A549 (cell line): ENCODE data around the gene GRAMD2B. TPM values are rescaled to one million over a fixed set of nuclear protein-coding genes. Genes with fewer than 3 reads are reported as not detected.

Source experiments
- ATAC-seq, 2 experiments: fragments of 200-7000 bp in 1 of 2; fragments of >200 bp in 1 of 2; cut with Nextera tagmentation in 1 of 2; cut with Tn5 transposase in 1 of 2; 3 replicates each; pipeline versions ENCODE4 v1.8.0 to v1.9.1; 2018 to 2020; ENCODE audit warnings: mild to moderate bottlenecking in 1 of 2, moderate library complexity in 1 of 2
- CTCF ChIA-PET: fragments of 300-600 bp; sonication (Branson Sonifier 250); formaldehyde crosslinking; extraction: SDS; loops from one replicate; lab custom pipeline; 2021; ENCODE audit warnings: antibody characterized with exemption, inconsistent platforms; lab: Yijun Ruan, JAX
- POLR2A ChIA-PET: fragments of 350-600 bp; formaldehyde crosslinking; extraction: SDS; loops from one replicate; lab custom pipeline; 2021; ENCODE audit warnings: antibody characterized with exemption, inconsistent platforms; lab: Yijun Ruan, JAX
- DNase-seq, 2 experiments: peaks; one replicate each; pipeline versions ENCODE4 v3.0.0 to v3.0.0-alpha.2; 2011 to 2016; ENCODE audit warnings: low read depth in 1 of 2, low spot score in 1 of 2
- FAIRE-seq: peaks from 2 replicates; lab custom pipeline; 2011; peaks lifted over from hg19 to GRCh38; lab: Jason Lieb, UNC
- H3K27ac ChIP-seq, 2 experiments: fragments of >200 bp; sonication (Bioruptor Twin); formaldehyde crosslinking; 3 replicates each; pipeline ENCODE4 v1.5.1; 2016 to 2017
- H3K4me1 ChIP-seq: fragments of >200 bp; sonication (Bioruptor Twin); formaldehyde crosslinking; 3 replicates; pipeline ENCODE4 v1.6.1; 2016
- H3K4me2 ChIP-seq: fragments of >200 bp; sonication (Bioruptor Twin); formaldehyde crosslinking; 3 replicates; pipeline ENCODE4 v1.6.1; 2016
- H3K4me3 ChIP-seq: fragments of >200 bp; sonication (Bioruptor Twin); formaldehyde crosslinking; 3 replicates; pipeline ENCODE4 v1.5.1; 2016
- H3K9me3 ChIP-seq: fragments of >200 bp; sonication (Bioruptor Twin); formaldehyde crosslinking; 3 replicates; pipeline ENCODE4 v1.6.1; 2016
- CBX2 ChIP-seq: fragments of 200-600 bp; sonication (generic); IDR thresholded peaks from 2 replicates; pipeline ENCODE4 v1.6.1; 2016; ENCODE audit warnings: low read depth, mild to moderate bottlenecking, borderline replicate concordance
- CHD4 ChIP-seq: fragments of 200-600 bp; sonication (generic); IDR thresholded peaks from 2 replicates; pipeline ENCODE4 v1.6.1; 2016; ENCODE audit warnings: antibody characterized with exemption, mild to moderate bottlenecking, borderline replicate concordance
- EHF ChIP-seq: fragments of 250-450 bp; sonication (Bioruptor Pico); IDR thresholded peaks from 2 replicates; pipeline ENCODE4 v1.5.0; 2020; ENCODE audit warnings: mild to moderate bottlenecking
- EP300 ChIP-seq, 2 experiments: fragments of >200 bp; sonication (Bioruptor Twin); formaldehyde crosslinking; IDR thresholded peaks; 2 replicates in 1 of 2; 3 replicates in 1 of 2; pipeline ENCODE4 v1.6.1; 2016 to 2017
- FOXS1 ChIP-seq: fragments of 250-450 bp; sonication (Bioruptor Pico); IDR thresholded peaks from 2 replicates; pipeline ENCODE4 v1.5.0; 2020; ENCODE audit warnings: mild to moderate bottlenecking, moderate library complexity
- GATA3 ChIP-seq: IDR thresholded peaks from 2 replicates; pipeline ENCODE4 v1.6.1; 2012; ENCODE audit warnings: borderline replicate concordance
- HOXA7 ChIP-seq: fragments of 250-450 bp; sonication (Bioruptor Pico); IDR thresholded peaks from 2 replicates; pipeline ENCODE4 v1.5.0; 2020; ENCODE audit warnings: mild to moderate bottlenecking, moderate library complexity
- JUN ChIP-seq, 2 experiments: fragments of >200 bp; sonication (Bioruptor Twin); formaldehyde crosslinking; IDR thresholded peaks; 2 replicates in 1 of 2; 3 replicates in 1 of 2; pipeline ENCODE4 v1.6.1; 2016 to 2017
- JUNB ChIP-seq: fragments of >200 bp; sonication (Bioruptor Twin); formaldehyde crosslinking; IDR thresholded peaks from 2 replicates; pipeline ENCODE4 v1.6.1; 2016
- KDM1A ChIP-seq: fragments of 200-600 bp; sonication (generic); IDR thresholded peaks from 2 replicates; pipeline ENCODE4 v1.6.1; 2016; ENCODE audit warnings: low read depth, mild to moderate bottlenecking
- MAFK ChIP-seq: fragments of 450-650 bp; IDR thresholded peaks from 2 replicates; pipeline ENCODE4 v1.6.1; 2014; ENCODE audit not compliant: partially characterized antibody
- MYC ChIP-seq: IDR thresholded peaks from 2 replicates; pipeline ENCODE4 v1.6.1; 2012; ENCODE audit warnings: mild to moderate bottlenecking, inconsistent platforms, low read length, improper control_type of control experiment, borderline replicate concordance
- NFE2L2 ChIP-seq: fragments of 150-350 bp; conservative IDR thresholded peaks from 2 replicates; pipeline ENCODE4 v1.6.1; 2014; ENCODE audit warnings: low read length
- NPAS2 ChIP-seq: fragments of 250-450 bp; sonication (Bioruptor Pico); IDR thresholded peaks from 2 replicates; pipeline ENCODE4 v1.8.0; 2022; ENCODE audit warnings: mild to moderate bottlenecking, moderate library complexity, borderline replicate concordance
- NR3C1 ChIP-seq: fragments of >200 bp; sonication (Bioruptor Twin); formaldehyde crosslinking; IDR thresholded peaks from 3 replicates; pipeline ENCODE4 v1.6.1; 2017
- RNF2 ChIP-seq: fragments of 200-600 bp; sonication (generic); IDR thresholded peaks from 2 replicates; pipeline ENCODE4 v1.6.1; 2016; ENCODE audit warnings: low read depth, mild to moderate bottlenecking, antibody characterized with exemption, moderate library complexity, borderline replicate concordance
- SMC3 ChIP-seq: fragments of >200 bp; sonication (Bioruptor Twin); formaldehyde crosslinking; IDR thresholded peaks from 3 replicates; pipeline ENCODE4 v1.6.1; 2018; ENCODE audit warnings: inconsistent platforms
- WGBS: methylation state at CpG from one replicate; pipeline ENCODE4 v1.1.6; 2017; ENCODE audit errors: missing lambda C conversion rate; 5-methylcytosine and 5-hydroxymethylcytosine counted together
- polyA plus RNA-seq, 4 experiments: library from polyadenylated mRNA; depleted of rRNA in 3 of 4; stranded (reverse); fragments of >200 nt; fragmentation: RNase III in 1 of 4; extraction: RNeasy Plus Mini Kit Qiagen cat#74134 plus additional on column Dnase treatment in 1 of 4; gene quantifications; 2 replicates in 3 of 4; 3 replicates in 1 of 4; pipeline ENCODE4 v1.2.3, GENCODE V29; 2011 to 2017
- TF ChIP-seq, protein P1 (sequence below): IDR thresholded peaks from 2 replicates; pipeline ENCODE4 v1.6.1; 2012; ENCODE audit warnings: low read depth, borderline replicate concordance
- TF ChIP-seq, protein P2 (sequence below): IDR thresholded peaks from 2 replicates; pipeline ENCODE4 v1.6.1; 2012
- TF ChIP-seq, protein P3 (sequence below): fragments of >200 bp; sonication (Bioruptor Twin); formaldehyde crosslinking; IDR thresholded peaks from 3 replicates; pipeline ENCODE4 v1.6.1; 2016
- TF ChIP-seq, protein P4 (sequence below): fragments of >200 bp; sonication (Bioruptor Twin); formaldehyde crosslinking; IDR thresholded peaks from 2 replicates; pipeline ENCODE4 v1.6.1; 2016
- TF ChIP-seq, protein P5 (sequence below): fragments of 200-600 bp; sonication (generic); IDR thresholded peaks from 2 replicates; pipeline ENCODE4 v1.6.1; 2016; ENCODE audit warnings: antibody characterized with exemption, mild to moderate bottlenecking, moderate library complexity
- TF ChIP-seq, protein P6 (sequence below): fragments of 250-450 bp; sonication (Bioruptor Pico); IDR thresholded peaks from 2 replicates; pipeline ENCODE4 v1.5.0; 2021; ENCODE audit warnings: mild to moderate bottlenecking, moderate library complexity, borderline replicate concordance
- TF ChIP-seq, protein P7 (sequence below): fragments of 250-450 bp; sonication (Bioruptor Pico); IDR thresholded peaks from 2 replicates; pipeline ENCODE4 v1.5.0; 2020; ENCODE audit warnings: low read depth, mild to moderate bottlenecking, moderate library complexity

Gene GRAMD2B
- polyA plus RNA-seq, 2 of the 4 experiments (the other 2 are of a cell fraction) = 1.0 to 1.2 TPM

DNA sequence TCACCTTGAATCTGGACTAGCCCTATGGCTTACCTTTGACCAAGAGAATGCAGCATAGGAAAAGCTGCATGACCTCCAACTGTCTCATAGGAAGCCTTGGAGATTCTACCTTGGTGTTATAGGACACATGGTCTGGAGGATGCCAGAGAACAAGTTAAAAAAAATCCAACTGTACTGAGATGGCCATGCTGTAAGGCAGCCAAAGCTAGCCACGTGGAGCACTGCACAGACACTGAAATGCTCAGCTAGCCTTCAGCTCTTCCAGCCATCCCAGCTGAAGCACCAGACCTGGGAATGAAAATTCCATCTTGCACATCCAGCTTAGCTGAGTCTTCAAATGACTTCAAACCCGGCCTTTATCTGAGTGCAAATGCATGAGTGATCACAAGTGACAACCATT is 6.0 kb upstream of the GRAMD2B start:
- no peak for TF ChIP-seq EHF (CRISPR knock-in tag)
- TF ChIP-seq JUNB = no peak
- TF ChIP-seq, protein P1, sequence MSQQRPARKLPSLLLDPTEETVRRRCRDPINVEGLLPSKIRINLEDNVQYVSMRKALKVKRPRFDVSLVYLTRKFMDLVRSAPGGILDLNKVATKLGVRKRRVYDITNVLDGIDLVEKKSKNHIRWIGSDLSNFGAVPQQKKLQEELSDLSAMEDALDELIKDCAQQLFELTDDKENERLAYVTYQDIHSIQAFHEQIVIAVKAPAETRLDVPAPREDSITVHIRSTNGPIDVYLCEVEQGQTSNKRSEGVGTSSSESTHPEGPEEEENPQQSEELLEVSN = no peak
- TF ChIP-seq, protein P2, sequence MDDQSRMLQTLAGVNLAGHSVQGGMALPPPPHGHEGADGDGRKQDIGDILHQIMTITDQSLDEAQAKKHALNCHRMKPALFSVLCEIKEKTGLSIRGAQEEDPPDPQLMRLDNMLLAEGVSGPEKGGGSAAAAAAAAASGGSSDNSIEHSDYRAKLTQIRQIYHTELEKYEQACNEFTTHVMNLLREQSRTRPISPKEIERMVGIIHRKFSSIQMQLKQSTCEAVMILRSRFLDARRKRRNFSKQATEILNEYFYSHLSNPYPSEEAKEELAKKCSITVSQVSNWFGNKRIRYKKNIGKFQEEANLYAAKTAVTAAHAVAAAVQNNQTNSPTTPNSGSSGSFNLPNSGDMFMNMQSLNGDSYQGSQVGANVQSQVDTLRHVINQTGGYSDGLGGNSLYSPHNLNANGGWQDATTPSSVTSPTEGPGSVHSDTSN = no peak
- TF ChIP-seq KDM1A = no peak
- TF ChIP-seq NFE2L2 = no peak
- Histone ChIP-seq H3K4me1 (no peaks in the 10 kb centered on the region), H3K9me3 (no peaks in the 10 kb centered on the region), H3K4me3 (no peak overlapping the region), H3K27ac (no peak overlapping the region), H3K4me2 (no peak overlapping the region)
- POLR2A ChIA-PET = no interaction called here
- 25% methylated on average over 2 of the region's 2 CpGs for WGBS
- CTCF ChIA-PET = no interaction called here
- FAIRE-seq (no peak), ATAC-seq (no peak), DNase-seq (no peak)

DNA sequence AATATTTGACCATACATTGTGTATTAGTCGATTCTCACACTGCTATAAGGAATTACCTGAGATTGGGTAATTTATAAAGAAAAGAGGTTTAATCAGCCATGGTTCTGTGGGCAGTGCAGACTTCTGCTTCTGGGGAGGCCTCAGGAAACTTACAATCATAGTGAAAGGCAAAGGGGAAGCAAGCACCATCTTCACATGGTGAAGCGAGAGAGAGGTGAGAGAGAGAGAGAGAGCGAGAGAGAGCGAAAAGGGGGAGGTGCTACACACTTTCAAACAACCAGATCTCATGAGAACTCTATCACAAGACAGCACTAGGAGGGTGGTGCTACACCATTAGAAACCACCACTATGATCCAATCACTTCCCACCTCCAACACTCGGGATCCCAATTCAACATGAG is 4.1 kb upstream of the GRAMD2B start:
- Histone ChIP-seq H3K4me1 (no peaks in the 10 kb centered on the region), H3K9me3 (no peaks in the 10 kb centered on the region), H3K27ac (no peak overlapping the region), H3K4me2 (no peak overlapping the region), H3K4me3 (no peak overlapping the region)
- TF ChIP-seq NPAS2 (no peak), MYC (no peak), NR3C1 (no peak), FOXS1 (no peak), MAFK (no peak), JUN (IDR thresholded peaks at IDR 0.05) (no peak), GATA3 (no peak), SMC3 (no peak), EP300 (IDR thresholded peaks at IDR 0.05) (no peak), HOXA7 (no peak), CBX2 (no peak), CHD4 (no peak), RNF2 (no peak)
- TF ChIP-seq, protein P3, sequence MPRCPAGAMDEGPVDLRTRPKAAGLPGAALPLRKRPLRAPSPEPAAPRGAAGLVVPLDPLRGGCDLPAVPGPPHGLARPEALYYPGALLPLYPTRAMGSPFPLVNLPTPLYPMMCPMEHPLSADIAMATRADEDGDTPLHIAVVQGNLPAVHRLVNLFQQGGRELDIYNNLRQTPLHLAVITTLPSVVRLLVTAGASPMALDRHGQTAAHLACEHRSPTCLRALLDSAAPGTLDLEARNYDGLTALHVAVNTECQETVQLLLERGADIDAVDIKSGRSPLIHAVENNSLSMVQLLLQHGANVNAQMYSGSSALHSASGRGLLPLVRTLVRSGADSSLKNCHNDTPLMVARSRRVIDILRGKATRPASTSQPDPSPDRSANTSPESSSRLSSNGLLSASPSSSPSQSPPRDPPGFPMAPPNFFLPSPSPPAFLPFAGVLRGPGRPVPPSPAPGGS = no peak
- TF ChIP-seq, protein P4, sequence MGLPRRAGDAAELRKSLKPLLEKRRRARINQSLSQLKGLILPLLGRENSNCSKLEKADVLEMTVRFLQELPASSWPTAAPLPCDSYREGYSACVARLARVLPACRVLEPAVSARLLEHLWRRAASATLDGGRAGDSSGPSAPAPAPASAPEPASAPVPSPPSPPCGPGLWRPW = no peak
- TF ChIP-seq, protein P5, sequence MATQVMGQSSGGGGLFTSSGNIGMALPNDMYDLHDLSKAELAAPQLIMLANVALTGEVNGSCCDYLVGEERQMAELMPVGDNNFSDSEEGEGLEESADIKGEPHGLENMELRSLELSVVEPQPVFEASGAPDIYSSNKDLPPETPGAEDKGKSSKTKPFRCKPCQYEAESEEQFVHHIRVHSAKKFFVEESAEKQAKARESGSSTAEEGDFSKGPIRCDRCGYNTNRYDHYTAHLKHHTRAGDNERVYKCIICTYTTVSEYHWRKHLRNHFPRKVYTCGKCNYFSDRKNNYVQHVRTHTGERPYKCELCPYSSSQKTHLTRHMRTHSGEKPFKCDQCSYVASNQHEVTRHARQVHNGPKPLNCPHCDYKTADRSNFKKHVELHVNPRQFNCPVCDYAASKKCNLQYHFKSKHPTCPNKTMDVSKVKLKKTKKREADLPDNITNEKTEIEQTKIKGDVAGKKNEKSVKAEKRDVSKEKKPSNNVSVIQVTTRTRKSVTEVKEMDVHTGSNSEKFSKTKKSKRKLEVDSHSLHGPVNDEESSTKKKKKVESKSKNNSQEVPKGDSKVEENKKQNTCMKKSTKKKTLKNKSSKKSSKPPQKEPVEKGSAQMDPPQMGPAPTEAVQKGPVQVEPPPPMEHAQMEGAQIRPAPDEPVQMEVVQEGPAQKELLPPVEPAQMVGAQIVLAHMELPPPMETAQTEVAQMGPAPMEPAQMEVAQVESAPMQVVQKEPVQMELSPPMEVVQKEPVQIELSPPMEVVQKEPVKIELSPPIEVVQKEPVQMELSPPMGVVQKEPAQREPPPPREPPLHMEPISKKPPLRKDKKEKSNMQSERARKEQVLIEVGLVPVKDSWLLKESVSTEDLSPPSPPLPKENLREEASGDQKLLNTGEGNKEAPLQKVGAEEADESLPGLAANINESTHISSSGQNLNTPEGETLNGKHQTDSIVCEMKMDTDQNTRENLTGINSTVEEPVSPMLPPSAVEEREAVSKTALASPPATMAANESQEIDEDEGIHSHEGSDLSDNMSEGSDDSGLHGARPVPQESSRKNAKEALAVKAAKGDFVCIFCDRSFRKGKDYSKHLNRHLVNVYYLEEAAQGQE = no peak
- TF ChIP-seq, protein P6, sequence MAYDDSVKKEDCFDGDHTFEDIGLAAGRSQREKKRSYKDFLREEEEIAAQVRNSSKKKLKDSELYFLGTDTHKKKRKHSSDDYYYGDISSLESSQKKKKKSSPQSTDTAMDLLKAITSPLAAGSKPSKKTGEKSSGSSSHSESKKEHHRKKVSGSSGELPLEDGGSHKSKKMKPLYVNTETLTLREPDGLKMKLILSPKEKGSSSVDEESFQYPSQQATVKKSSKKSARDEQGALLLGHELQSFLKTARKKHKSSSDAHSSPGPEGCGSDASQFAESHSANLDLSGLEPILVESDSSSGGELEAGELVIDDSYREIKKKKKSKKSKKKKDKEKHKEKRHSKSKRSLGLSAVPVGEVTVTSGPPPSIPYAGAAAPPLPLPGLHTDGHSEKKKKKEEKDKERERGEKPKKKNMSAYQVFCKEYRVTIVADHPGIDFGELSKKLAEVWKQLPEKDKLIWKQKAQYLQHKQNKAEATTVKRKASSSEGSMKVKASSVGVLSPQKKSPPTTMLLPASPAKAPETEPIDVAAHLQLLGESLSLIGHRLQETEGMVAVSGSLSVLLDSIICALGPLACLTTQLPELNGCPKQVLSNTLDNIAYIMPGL = no peak
- TF ChIP-seq, protein P7, sequence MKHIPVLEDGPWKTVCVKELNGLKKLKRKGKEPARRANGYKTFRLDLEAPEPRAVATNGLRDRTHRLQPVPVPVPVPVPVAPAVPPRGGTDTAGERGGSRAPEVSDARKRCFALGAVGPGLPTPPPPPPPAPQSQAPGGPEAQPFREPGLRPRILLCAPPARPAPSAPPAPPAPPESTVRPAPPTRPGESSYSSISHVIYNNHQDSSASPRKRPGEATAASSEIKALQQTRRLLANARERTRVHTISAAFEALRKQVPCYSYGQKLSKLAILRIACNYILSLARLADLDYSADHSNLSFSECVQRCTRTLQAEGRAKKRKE (CRISPR knock-in tag) = no peak
- ChIA-PET CTCF (no interaction called here), POLR2A (no interaction called here)
- no peak for ATAC-seq
- no peak for FAIRE-seq
- no peak for DNase-seq
- WGBS = 70% methylated on average over 5 of the region's 5 CpGs
